HG03342 (cell line): Measurements from ENCODE around the gene ISCA2.
"Not testable (repeated sequence)": the region's sequence is repeated elsewhere in the genome, so short reads cannot be mapped to it uniquely, and the experiment has no call there.

Source experiments
- ATAC-seq: cut with Tn5 transposase; IDR thresholded peaks from one replicate; pipeline ENCODE4 v1.9.1; 2021; ENCODE audit warnings: mild to moderate bottlenecking, moderate library complexity; ENCODE audit not compliant: unreplicated experiment

ISCA2 gene, protein sequence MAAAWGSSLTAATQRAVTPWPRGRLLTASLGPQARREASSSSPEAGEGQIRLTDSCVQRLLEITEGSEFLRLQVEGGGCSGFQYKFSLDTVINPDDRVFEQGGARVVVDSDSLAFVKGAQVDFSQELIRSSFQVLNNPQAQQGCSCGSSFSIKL

DNA sequence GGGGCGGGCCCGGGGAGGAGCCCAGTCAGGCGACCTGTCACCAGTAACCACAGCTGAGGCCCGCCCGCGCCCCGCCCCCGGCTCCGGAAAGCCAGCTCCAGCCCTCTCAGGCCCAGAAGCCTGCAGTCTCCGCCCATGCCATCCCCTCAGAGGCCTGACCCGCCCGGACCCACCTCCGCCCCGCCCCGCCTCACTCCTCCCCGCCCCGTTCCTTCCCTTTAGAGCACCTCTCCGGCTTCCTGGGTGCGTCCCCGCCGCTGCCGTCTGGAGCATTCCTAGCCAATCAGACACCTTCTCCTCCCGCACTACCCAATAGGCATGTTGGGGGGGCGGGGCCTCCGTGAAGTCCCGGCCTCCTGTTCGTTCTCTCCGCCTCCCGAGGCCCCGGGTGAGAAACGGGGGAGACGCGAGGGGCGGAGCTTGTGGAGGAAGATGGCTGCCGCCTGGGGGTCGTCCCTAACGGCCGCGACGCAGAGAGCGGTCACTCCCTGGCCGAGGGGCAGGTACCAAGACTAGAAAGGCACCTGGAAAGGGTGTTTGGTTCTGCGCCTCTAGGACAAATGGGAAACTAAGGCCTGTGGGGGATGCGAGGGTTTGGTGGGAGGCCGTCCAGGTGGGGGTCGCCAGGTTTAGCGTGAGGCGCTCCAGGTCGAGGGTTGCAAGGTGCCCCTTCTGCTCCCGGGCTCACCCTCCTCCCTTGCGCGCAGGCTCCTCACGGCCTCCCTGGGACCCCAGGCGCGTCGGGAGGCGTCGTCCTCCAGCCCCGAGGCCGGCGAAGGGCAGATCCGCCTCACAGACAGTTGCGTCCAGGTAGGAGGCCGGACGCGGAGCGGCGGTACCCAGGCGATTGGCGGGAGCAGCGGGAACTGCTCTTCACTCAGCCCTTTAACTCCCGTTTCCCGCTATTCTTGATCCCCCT, at the start of gene ISCA2:
Gene ISCA2, plus strand, starts transcription at position 423 of the 919 bp plus-strand sequence. Its CDS starts 10 bp downstream, at position 433.
- peak; percentile 88 for ATAC-seq

DNA sequence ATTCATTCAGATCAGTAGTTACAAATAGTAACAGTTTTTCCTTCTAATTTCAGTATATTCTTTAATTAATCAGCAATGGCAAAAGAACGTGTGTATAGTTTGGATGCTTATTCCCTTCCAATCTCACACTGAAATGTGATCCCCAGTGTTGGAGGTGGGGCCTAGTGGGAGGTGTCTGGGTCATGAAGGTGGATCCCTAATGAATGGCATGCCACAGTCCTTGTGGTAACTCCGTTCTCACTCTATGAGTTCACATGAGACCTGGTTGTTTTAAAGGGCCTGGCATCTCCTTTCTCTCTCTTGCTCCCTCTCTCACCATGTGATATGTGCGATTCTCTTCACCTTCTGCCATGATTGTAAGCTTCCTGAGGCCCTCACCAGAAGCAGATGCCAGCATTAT, 48.7 kb upstream of the ISCA2 start:
- no peak for ATAC-seq

DNA sequence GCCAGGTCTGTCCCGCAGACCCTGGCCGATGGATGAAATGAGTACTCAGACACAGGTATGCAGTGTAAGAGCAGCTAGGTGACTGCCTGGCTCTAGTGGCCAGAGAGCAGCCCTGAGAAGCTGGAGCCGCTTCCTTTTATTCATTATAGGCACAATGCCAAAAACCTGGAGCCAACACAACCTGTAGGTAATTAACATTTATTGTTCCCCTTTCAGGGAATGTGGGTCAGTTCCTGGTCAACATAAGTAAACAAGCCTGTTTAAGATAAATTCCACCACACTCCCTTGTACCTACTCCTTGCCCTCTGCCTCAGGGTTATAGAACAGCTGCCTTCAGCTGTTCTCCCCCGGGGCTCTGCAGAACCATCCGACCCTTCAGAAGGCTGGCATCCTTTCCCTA, 39.2 kb upstream of the ISCA2 start:
- ATAC-seq = not testable (repeated sequence)

DNA sequence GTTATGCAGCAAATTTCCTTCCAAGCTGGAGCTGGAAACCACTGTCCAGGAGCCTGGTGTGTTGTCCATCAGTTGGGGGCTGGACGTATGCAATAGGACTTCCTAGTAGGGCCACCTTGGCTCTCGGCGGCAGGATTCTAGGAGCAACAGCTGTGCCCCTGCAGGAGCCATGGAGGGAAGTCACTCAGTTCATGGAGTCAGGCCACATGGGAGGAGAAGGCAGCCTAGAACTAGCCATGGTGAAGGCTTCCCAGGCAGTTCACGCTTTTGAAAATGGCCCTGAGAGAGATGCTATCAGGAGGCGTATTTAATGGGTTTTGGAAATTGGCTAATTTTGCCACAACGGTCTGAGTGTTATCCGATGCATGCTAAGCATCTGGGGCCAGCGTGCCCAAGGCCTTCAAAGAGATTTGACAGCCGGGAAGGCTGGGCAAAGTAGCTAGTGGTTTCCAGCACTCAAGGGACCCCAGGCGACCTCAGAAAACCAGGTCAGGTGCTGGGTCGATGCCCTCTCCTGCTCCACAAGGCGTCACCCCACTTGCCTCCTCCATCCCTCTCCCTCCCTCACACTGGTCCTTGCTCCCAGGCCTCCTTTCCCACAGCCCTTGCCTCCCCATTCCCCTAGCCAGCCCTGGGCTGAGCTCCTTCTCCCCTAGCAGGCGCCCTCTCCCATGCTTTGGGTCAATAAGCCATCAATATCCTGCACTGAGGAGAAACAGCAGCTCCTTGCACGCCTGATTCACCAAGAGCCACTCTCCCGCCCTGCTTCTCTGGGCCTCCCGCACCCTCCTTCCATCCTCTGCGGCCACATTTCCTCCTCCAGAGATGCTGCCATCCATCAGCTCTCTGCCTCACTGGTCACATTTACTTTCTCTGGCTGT, 36.6 kb upstream of the ISCA2 start:
- no peak for ATAC-seq

- no peak for ATAC-seq
Measured at GRCh38 chr14:74457565-74457895, 36.0 kb upstream of the ISCA2 start.

DNA sequence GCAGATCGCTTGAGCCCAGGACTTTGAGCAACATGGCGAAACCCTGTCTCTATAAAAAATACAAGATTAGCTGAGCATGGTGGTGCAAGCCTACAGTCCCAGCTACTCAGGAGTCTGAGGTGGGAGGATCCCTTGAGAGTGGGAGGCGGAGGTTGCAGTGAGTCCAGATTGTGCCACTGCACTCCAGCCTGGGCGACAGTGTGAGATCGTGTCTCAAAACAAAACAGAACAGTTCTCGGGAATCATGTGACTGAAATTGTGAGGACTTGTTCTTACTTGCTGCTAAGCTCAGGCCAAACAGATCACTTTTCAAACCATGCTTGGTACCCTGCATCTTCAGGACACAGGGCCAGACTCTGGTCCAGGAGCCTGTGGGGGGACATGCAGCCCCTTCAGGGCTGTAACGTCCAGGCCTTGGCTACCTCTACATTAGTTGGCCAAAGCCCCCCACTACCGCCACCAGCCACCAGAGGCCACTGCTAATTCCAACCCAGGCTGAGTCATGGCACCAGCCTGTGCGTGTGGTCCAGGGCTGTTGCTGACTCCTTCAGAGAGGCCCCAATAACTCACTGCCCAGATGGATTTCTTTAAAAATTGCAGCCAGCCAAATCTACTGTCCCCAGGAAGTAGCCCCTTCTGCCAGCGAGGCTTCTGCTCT, 34.1 kb upstream of the ISCA2 start:
- ATAC-seq = no peak

DNA sequence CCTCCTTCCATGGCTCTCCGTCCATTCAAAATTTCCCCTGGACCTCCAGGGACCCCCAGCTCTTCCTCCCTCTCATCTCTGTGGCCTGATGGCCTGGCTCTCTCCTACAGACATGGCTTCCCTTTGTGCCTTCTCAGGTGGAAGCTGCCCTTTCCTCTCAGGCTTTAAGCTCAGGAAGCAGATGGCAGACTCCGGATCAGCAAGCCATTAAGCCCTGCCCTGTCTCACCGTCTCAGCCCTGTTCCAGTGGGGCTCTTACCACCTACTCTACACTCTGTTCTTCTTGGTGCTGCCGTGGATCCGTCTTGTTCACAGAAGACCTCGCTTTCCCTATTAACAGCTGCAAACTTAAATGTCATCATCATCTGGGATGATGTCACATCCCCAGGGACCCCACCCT, 33.6 kb upstream of the ISCA2 start:
- ATAC-seq = no peak

- ATAC-seq = no peak
Measured at GRCh38 chr14:74462993-74463392, 30.6 kb upstream of the ISCA2 start.

DNA sequence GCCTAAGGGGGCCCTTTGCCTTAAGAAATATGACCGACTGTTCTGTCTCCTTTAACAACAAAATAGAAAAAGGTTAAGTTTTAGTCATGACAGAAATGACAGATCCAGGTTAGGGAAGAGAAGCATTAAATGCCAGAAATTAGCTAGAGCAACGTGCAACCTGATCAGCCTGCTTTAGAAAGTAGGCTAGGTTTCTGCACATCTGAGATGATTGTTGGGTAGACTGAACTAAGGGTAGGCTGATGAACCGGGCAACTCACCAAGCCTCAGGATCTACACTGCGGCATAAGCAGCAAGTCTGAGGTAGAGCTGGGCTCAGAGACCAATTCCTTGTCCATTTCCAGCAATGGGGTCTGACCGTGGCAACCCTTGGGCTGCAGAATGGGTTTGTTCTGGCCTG, 29.9 kb upstream of the ISCA2 start:
- ATAC-seq = no peak

GRCh38 chr14:74464785-74465184, 28.8 kb upstream of the ISCA2 start:
- no peak for ATAC-seq

GRCh38 chr14:74465335-74465734, 28.2 kb upstream of the ISCA2 start:
- ATAC-seq = no peak

GRCh38 chr14:74468513-74468912, 25.1 kb upstream of the ISCA2 start:
- ATAC-seq = no peak

GRCh38 chr14:74469548-74470518, 23.7 kb upstream of the ISCA2 start:
- no peak for ATAC-seq

DNA sequence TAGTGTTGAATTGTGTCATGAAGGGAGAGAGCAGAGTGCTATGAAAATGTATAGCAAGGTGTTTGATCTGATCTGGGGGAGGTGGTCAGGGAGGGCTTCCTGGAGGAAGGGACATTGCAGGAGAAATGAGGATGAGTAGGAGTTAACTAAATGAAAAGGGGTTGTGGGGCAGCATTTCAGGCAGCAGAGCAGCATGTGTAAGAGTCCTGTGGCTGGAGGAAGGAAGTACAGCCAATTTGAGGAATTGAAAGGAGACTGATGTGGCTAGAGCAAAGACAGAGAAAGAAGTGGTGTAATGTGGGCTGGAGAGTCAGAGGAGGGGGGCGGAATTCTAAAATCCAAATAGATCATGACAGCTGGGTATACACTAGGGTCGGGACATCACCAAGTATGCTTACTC, 21.0 kb upstream of the ISCA2 start:
- no peak for ATAC-seq

DNA sequence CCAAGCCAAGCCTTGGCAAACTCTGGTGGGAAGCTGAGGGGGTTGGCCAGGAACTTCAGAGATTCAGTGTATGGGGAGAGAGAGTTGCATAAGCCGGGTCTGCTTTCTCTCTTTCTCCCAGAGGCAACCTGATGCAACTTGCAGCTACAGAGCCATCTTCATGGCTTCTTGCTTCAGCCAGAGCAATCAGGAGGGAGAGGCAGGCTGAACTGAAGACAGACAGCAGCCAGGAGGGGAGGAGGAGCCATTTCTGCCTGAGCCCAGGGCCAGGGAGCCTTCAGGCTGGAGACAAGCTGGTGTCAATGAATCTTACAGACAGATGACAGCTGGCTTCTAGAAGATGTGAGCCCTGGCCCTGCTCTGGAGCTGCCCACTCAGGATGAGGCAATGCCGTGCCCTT, 19.2 kb upstream of the ISCA2 start:
- no peak for ATAC-seq

- ATAC-seq = no peak
Measured at GRCh38 chr14:74475678-74476077, 17.9 kb upstream of the ISCA2 start.

GRCh38 chr14:74476107-74476506, 17.5 kb upstream of the ISCA2 start:
- ATAC-seq = no peak

GRCh38 chr14:74476607-74477006, 17.0 kb upstream of the ISCA2 start:
- ATAC-seq = no peak

GRCh38 chr14:74478996-74479635, 14.4 kb upstream of the ISCA2 start:
- ATAC-seq = no peak
